Astrocyte of the spinal cord (primary cell): Measurements from ENCODE around the gene MYBL2.

Source experiments
- DNase-seq: peaks from one replicate; pipeline ENCODE4 v3.0.0; 2011; ENCODE audit warnings: low read depth, low spot score
- H3K4me3 ChIP-seq: 2 replicates; pipeline ENCODE4 v1.5.1; 2011; ENCODE audit warnings: low read depth, mild to moderate bottlenecking, low read length, moderate library complexity
- in situ Hi-C: cut with HindIII; loops from 2 replicates; pipeline ENCODE4 v1.10.0; 2017; ENCODE audit warnings: low sequenced_read_pairs
- TF ChIP-seq, protein P1 (sequence below): IDR thresholded peaks from 2 replicates; pipeline ENCODE4 v1.5.1; 2012; ENCODE audit warnings: low read depth, mild to moderate bottlenecking, low read length, inconsistent platforms

Gene MYBL2

DNA sequence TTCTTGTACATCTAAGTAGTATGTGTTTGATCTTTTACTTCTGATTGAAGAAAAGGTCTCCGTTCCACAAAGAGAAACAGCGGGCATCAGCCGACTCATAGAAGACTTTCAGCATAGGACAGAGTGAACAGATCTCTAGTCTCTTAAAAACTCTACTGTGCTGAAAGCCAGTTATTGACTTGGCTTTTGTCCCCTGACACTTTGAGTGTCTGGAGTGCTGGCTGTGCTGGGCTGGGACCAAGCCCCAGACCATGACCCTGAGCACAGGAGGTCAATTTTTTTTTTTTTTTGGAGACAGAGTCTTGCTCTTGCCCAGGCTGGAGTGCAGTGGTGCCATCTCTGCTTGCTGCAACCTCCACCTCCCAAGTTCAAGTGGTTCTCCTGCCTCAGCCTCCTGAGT is 27.8 kb downstream of the MYBL2 start:
- no peak overlapping the region for H3K4me3 ChIP-seq
- TF ChIP-seq, protein P1, sequence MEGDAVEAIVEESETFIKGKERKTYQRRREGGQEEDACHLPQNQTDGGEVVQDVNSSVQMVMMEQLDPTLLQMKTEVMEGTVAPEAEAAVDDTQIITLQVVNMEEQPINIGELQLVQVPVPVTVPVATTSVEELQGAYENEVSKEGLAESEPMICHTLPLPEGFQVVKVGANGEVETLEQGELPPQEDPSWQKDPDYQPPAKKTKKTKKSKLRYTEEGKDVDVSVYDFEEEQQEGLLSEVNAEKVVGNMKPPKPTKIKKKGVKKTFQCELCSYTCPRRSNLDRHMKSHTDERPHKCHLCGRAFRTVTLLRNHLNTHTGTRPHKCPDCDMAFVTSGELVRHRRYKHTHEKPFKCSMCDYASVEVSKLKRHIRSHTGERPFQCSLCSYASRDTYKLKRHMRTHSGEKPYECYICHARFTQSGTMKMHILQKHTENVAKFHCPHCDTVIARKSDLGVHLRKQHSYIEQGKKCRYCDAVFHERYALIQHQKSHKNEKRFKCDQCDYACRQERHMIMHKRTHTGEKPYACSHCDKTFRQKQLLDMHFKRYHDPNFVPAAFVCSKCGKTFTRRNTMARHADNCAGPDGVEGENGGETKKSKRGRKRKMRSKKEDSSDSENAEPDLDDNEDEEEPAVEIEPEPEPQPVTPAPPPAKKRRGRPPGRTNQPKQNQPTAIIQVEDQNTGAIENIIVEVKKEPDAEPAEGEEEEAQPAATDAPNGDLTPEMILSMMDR: no peak
- in situ Hi-C loops: no loop called here
- no peak for DNase-seq

DNA sequence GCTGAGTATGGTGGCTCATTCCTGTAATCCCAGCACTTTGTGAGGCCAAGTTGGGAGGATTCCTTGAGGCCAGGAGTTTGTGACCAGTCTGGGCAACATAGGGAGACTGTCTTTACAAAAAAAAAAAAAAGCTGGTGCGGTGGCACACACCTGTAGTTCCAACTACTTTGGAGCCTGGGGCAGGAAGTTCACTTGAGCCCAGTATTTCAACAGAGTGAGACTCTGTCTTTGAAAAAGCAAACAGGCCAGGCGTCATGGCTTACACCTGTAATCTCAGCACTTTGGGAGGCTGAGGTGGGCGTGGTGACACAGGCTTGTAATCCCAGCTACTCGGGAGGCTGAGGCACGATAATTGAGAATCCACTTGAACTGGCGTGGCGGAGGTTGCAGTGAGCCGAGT is 28.7 kb downstream of the MYBL2 start:
- no peak overlapping the region for H3K4me3 ChIP-seq
- in situ Hi-C loops: no loop called here
- TF ChIP-seq, protein P1: no peak
- DNase-seq: no peak

DNA sequence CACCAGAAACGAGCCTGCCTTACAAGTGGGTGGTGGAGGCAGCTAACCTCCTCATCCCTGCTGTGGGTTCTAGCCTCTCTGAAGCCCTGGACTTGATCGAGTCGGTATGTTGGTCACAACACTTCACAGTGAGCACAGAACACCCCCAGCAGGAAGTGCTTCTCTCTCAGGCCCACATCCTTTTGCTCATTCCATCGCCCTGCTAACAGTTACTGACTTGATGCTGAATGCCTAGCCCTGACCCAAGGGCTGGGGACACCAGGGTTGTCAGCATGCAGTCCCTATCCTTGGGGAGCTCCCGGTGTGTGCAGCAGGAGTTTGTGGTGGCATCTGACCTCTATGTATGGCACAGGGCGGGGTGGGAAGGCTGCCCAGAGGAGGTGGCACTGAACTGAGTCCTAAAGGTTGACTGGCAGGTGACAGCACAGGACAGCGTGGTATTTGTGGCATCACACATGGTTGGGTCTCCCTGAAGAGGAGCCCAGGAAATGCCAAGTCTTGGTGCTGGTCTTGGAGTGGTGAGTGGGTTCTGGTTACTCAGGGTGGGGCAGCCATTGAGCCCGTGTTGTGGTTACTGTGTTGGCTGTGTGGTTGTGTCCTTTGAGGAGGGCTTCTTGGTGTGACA is 33.1 kb downstream of the MYBL2 start:
- H3K4me3 ChIP-seq: no peak overlapping the region
- no peak for DNase-seq
- TF ChIP-seq, protein P1: no peak
- in situ Hi-C loops: no loop called here

DNA sequence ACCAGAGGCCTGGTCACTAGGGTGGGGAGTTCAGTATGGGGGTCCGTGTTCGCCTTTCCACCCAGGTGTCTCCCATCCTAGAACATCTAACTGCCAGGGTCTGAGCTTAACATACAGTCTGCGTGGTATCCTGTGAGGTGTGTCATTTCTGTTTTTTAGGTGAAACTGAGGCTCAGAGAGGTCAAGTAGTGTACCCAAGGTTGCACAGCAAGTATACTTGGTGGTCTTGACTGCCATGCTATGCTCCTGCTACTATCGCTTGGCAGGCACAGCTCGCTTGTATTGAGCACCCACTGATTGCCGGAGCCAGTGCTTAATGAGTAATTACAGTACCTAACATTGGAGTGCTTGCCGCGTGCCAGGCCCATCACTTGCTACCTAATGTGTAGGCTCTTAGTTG is 33.7 kb downstream of the MYBL2 start:
- in situ Hi-C loops: no loop called here
- no peak overlapping the region for H3K4me3 ChIP-seq
- TF ChIP-seq, protein P1: no peak
- no peak for DNase-seq

DNA sequence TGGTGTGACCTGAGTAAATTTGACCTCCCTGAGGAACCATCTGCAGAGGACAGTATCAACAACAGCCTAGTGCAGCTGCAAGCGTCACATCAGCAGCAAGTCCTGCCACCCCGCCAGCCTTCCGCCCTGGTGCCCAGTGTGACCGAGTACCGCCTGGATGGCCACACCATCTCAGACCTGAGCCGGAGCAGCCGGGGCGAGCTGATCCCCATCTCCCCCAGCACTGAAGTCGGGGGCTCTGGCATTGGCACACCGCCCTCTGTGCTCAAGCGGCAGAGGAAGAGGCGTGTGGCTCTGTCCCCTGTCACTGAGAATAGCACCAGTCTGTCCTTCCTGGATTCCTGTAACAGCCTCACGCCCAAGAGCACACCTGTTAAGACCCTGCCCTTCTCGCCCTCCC is 35.6 kb downstream of the MYBL2 start:
- TF ChIP-seq, protein P1: no peak

DNA sequence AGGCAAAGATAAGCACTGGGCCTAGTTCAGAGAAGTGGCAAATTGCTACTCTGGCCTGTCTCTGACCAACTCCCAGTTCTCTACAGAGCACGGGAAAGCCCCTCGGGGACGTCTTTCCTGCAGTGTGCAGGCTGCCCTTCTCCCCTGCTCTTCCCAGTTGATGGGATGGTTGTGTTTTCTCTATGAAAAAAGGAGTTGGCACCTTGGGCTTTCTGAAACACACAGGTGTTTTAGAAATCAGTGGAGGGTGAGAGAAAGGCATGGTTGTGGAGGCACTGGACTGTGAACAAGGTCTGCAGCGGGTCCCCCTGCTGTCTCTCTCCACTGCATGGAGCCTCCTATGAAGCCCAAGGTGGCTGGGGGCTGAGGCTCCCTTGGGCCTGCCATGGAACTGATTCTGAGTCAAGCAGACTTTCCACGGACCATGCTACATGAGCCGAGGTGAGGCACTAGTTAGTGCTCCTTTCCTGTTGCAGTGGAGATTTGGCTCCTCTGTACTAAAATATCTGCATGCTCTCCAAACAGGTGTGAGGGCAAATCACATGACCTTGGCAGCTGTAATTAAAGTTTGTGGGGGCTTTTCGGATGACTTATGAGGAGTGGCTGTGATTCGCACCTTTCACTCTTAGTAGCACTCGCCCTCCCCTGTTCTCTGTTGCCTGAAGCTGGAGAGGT is 43.6 kb downstream of the MYBL2 start:
- TF ChIP-seq, protein P1: no peak
- in situ Hi-C loops: no loop called here
- no peak overlapping the region for H3K4me3 ChIP-seq
- DNase-seq: no peak

More for the DNA sequence above, 35.6 kb downstream of the MYBL2 start:
- in situ Hi-C loops: no loop called here
- no peak for DNase-seq
- no peak overlapping the region for H3K4me3 ChIP-seq
